ENCODE measurements around the gene TGIF2. TPM values are rescaled to one million over a fixed set of nuclear protein-coding genes. Genes with fewer than 3 reads are reported as not detected.

The TGIF2 gene
- total and polyA plus RNA-seq, 2 of the 13 experiments (the other 11 are each of a cell fraction or from before 2014, with no cell fraction given), result 41.3 to 53.9 TPM

GRCh38 chr20:36605399-36606157, 32.2 kb downstream of the TGIF2 start, which contains the start of gene RAB5IF (continued):
- TF ChIP-seq ZBTB25 (CRISPR knock-in tag; IDR thresholded peaks at IDR 0.05) (peak; percentile 99), ZNF644 (CRISPR knock-in tag; IDR thresholded peaks at IDR 0.05; ENCODE audit: low read depth) (no peak), MTF2 (CRISPR knock-in tag; IDR thresholded peaks at IDR 0.05; ENCODE audit: borderline replicate concordance) (no peak), ZMAT3 (CRISPR knock-in tag; conservative IDR thresholded peaks at IDR 0.05) (peak; percentile 94), ZNF75D (CRISPR knock-in tag; IDR thresholded peaks at IDR 0.05; ENCODE audit: borderline replicate concordance) (no peak), TBX2 (CRISPR knock-in tag; IDR thresholded peaks at IDR 0.05; ENCODE audit: borderline replicate concordance) (peak; percentile 92; the same call in 1 of the 2 replicates), NCOA1 (CRISPR knock-in tag; IDR thresholded peaks at IDR 0.05) (no peak), MIER3 (CRISPR knock-in tag; IDR thresholded peaks at IDR 0.05; ENCODE audit: borderline replicate concordance) (peak; percentile 99; the same call in 1 of the 2 replicates), ZNF557 (CRISPR knock-in tag; IDR thresholded peaks at IDR 0.05) (0 out of 2 replicates have a peak, but pooled peaks have one; percentile 76), MED13 (CRISPR knock-in tag; IDR thresholded peaks at IDR 0.05) (peak; percentile 80), ZNF337 (CRISPR knock-in tag; IDR thresholded peaks at IDR 0.05; ENCODE audit: borderline replicate concordance, low read depth) (peak; percentile 90), GTF3A (CRISPR knock-in tag; conservative IDR thresholded peaks at IDR 0.05) (no peak; the same call in none of the 2 replicates), SSRP1 (CRISPR knock-in tag; IDR thresholded peaks at IDR 0.05) (no peak; the same call in none of the 2 replicates), ZNF326 (CRISPR knock-in tag; IDR thresholded peaks at IDR 0.05; ENCODE audit: borderline replicate concordance) (0 out of 2 replicates have a peak, but pooled peaks have one; percentile 19)
- TF ChIP-seq, protein P1, sequence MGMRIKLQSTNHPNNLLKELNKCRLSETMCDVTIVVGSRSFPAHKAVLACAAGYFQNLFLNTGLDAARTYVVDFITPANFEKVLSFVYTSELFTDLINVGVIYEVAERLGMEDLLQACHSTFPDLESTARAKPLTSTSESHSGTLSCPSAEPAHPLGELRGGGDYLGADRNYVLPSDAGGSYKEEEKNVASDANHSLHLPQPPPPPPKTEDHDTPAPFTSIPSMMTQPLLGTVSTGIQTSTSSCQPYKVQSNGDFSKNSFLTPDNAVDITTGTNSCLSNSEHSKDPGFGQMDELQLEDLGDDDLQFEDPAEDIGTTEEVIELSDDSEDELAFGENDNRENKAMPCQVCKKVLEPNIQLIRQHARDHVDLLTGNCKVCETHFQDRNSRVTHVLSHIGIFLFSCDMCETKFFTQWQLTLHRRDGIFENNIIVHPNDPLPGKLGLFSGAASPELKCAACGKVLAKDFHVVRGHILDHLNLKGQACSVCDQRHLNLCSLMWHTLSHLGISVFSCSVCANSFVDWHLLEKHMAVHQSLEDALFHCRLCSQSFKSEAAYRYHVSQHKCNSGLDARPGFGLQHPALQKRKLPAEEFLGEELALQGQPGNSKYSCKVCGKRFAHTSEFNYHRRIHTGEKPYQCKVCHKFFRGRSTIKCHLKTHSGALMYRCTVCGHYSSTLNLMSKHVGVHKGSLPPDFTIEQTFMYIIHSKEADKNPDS (CRISPR knock-in tag; IDR thresholded peaks at IDR 0.05), result no peak
- TF ChIP-seq, protein P2, sequence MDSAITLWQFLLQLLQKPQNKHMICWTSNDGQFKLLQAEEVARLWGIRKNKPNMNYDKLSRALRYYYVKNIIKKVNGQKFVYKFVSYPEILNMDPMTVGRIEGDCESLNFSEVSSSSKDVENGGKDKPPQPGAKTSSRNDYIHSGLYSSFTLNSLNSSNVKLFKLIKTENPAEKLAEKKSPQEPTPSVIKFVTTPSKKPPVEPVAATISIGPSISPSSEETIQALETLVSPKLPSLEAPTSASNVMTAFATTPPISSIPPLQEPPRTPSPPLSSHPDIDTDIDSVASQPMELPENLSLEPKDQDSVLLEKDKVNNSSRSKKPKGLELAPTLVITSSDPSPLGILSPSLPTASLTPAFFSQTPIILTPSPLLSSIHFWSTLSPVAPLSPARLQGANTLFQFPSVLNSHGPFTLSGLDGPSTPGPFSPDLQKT (CRISPR knock-in tag; IDR thresholded peaks at IDR 0.05; ENCODE audit: borderline replicate concordance), result no peak; the same call in 1 of the 2 replicates
- TF ChIP-seq, protein P3, sequence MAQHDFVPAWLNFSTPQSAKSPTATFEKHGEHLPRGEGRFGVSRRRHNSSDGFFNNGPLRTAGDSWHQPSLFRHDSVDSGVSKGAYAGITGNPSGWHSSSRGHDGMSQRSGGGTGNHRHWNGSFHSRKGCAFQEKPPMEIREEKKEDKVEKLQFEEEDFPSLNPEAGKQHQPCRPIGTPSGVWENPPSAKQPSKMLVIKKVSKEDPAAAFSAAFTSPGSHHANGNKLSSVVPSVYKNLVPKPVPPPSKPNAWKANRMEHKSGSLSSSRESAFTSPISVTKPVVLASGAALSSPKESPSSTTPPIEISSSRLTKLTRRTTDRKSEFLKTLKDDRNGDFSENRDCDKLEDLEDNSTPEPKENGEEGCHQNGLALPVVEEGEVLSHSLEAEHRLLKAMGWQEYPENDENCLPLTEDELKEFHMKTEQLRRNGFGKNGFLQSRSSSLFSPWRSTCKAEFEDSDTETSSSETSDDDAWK (CRISPR knock-in tag; IDR thresholded peaks at IDR 0.05), result no peak
- TF ChIP-seq, protein P4, sequence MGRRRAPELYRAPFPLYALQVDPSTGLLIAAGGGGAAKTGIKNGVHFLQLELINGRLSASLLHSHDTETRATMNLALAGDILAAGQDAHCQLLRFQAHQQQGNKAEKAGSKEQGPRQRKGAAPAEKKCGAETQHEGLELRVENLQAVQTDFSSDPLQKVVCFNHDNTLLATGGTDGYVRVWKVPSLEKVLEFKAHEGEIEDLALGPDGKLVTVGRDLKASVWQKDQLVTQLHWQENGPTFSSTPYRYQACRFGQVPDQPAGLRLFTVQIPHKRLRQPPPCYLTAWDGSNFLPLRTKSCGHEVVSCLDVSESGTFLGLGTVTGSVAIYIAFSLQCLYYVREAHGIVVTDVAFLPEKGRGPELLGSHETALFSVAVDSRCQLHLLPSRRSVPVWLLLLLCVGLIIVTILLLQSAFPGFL (CRISPR knock-in tag; IDR thresholded peaks at IDR 0.05), result no peak
